Stimulated activated CD8-positive, alpha-beta memory T cell treated with anti-CD3 and anti-CD28 coated beads, Interleukin-7, amount 100 ng/mL, for 48 hours (primary cell): Measurements from ENCODE around the gene ARHGAP15.

Experiments used
- DNase-seq, 2 donors: peaks; one replicate each; pipeline ENCODE4 v3.0.0-alpha.2; 2020; ENCODE audit warnings: low read depth in 1 of 2; ENCODE audit errors: extremely low read depth in 1 of 2

Gene ARHGAP15

DNA sequence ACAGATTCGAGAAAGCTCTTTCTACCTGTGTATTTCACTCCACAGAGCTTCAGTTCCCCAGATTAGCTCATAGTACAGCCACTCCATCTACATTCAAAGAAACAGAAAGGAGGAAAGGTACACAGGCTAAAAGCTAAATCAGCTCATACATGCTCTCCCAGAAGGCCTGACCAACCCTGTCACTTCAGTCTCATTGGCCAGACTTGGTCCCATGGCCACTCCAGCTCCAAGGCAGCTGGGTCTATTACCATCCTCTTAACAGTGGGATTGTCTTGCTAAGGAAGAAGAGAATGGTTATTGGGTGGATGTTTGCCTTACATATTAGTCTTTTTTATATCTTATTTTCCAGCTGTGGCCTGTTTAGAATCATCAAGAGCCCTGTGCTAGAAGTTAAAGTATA is 572.6 kb downstream of the ARHGAP15 start:
- DNase-seq = no peak

- DNase-seq = no peak
Measured at GRCh38 chr2:143702931-143703330, 573.7 kb downstream of the ARHGAP15 start.

GRCh38 chr2:143704451-143705106 is 575.4 kb downstream of the ARHGAP15 start:
- DNase-seq = no peak

GRCh38 chr2:143705108-143705707 is 576.0 kb downstream of the ARHGAP15 start:
- DNase-seq = no peak

GRCh38 chr2:143706354-143706753 is 577.1 kb downstream of the ARHGAP15 start:
- no peak for DNase-seq

- DNase-seq = no peak
Measured at GRCh38 chr2:143708682-143709081, 579.5 kb downstream of the ARHGAP15 start.

DNA sequence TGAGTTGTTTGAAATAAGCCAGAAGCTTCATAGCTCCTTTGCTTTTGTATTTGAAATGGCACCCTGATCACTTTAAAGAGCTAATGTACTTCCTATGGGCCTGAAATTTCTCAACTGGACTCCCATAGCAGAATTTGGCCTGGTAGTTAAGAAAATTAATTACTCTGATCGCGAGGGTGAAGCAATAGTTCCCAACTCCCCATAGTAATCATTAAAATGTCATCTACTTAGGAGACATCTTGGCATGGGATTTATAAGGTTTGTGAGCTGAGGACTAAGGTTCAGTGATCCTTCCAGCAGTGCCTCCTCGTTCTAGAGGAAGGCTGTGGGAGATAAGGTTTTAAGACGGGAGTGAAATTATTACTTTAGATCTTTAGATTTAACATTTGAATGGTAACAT is 581.0 kb downstream of the ARHGAP15 start:
- no peak for DNase-seq

- no peak for DNase-seq
Measured at GRCh38 chr2:143710879-143711278, 581.7 kb downstream of the ARHGAP15 start.

DNA sequence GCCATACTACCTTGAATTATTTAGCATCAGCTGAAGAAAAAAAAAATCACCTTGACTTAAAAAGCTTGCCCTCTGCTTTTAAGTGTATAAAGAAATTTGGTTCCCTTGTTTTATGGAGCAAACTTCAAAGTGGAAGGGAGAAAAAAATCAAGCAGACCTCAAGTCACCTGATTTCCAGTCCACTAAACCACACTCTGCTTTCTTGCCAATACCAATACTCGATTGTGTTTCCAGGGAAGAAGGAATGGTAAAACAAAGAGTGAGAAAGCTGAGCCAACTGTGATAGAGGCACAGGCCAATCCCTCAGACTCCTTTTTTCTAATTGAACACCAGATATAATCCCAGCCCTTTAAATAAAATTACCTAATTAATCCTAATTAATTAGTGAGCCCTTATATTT is 587.3 kb downstream of the ARHGAP15 start:
- DNase-seq = no peak

- no peak for DNase-seq
Measured at GRCh38 chr2:143717053-143717452, 587.8 kb downstream of the ARHGAP15 start.

DNA sequence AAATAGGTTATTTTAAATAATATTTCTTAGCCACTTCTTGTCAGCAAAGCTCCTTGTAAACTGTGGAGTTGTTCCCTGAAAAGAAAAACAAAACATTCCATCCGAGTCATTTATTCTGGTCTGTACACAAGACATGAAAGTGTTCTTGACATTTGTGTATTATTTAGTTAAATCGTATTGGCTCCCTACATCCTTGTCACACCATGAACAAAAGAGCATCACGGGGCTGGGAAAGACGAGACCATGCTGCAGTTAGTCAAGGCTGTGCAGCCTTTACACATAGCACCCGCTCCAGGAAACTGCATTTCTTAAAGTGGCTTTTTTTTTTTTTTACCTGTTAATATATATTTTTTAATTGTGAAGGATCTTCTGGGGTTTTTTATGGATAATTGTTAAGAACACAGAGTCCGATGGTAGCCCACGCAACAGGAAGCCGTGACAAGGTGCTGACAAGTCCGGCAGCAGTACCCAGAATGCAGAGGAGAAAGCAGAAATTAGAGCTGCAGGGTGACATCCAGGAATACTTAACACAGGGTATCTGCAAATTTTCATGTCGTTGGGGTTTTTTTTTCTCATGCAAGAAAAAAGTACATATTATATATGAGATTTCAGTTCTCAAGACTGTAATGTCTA is 588.4 kb downstream of the ARHGAP15 start:
- no peak for DNase-seq

DNA sequence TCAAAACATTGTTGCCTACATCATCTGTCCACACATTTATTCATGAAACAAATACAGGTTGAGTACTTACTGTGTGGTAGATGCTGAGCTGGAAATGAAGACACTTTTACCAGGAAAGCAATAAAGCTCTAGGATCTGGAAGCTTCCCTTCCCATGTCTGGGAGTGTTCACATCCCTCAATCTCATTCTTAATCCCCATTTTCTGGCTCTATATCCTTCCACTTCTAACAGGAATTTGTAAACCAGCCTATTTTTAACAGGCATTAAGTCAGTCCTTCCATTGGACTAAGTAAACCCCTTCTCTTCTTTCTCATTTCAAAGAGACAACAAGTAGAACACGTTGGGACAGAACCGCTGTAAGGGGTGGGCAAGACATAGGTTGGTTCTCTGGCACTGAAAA is 589.5 kb downstream of the ARHGAP15 start:
- no peak for DNase-seq

- DNase-seq = no peak
Measured at GRCh38 chr2:143719406-143719805, 590.2 kb downstream of the ARHGAP15 start.

GRCh38 chr2:143720095-143720664 is 591.0 kb downstream of the ARHGAP15 start:
- no peak for DNase-seq

DNA sequence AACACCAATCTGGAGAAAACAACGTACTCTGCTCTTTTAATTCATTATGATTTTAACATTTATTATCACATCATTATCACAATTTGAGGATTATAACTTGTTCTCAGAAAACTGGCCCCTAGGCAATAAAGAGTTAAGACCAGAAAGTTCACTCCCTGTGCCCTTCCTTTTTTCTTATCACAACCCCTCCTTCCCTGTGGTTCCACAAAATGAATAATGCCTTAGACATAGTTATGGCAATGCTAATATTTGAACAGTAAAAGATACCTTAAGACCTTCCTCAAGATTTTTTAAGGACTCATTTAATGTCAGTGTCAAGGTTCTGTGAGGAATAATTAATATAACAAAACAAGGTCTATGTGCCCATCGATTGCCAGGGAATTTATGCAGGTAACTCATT is 596.2 kb downstream of the ARHGAP15 start:
- DNase-seq = no peak

DNA sequence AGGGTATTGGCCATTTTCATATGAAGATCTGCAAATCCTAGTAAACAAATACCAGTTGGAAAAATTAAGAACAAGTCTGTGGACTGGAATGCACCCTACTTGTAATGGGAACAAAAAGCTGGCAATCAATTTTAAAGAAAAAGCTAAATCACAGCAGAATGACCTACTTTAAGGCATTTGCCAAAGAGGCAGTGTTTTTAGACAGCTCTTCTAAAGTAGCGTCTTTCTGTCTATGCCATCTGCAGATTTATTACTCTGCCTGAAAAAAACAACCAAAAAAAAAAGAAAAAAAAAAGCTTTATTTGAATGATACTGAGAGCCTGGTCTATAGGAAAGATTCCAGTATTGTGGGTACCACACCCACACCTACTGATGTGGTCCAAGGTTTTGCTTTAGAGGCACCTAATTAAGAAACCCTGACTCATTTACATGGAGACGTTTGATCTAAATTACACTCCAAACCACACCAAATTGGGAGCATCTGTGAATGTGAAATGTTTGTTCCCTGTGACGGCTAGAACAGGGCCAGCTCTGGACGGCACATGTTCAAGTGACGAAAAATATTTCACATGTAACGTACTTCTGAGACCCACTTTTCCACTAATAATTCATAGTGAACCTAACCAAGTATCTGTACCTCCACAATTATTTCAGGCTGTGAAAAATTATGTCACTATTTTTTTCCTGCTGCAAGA is 597.1 kb downstream of the ARHGAP15 start:
- no peak for DNase-seq

- no peak for DNase-seq
Measured at GRCh38 chr2:143728498-143728897, 599.3 kb downstream of the ARHGAP15 start.

DNA sequence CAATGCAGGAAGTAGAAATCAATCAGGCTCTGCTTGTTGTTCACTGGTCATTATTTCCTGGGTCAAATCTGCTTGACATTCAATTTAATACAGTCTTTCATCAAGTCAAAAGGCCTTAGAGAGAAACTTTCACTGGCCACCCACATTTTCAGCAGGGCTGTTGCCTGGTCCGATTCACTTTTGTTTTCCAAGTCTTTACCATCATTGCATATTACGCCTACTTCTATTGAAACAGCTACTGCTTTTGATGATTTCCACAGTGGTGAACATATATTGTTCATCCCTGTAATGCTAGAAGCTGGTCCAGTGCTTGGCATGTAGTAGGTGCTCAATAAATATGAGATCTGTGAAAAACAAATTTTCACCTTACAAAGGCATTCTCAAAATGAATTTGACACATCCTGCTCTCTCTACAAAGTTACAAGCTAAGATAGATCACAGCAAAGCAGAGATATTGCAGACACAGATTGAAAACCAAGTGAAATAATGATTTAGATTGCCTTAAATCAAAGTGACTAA is 600.1 kb downstream of the ARHGAP15 start:
- no peak for DNase-seq

DNA sequence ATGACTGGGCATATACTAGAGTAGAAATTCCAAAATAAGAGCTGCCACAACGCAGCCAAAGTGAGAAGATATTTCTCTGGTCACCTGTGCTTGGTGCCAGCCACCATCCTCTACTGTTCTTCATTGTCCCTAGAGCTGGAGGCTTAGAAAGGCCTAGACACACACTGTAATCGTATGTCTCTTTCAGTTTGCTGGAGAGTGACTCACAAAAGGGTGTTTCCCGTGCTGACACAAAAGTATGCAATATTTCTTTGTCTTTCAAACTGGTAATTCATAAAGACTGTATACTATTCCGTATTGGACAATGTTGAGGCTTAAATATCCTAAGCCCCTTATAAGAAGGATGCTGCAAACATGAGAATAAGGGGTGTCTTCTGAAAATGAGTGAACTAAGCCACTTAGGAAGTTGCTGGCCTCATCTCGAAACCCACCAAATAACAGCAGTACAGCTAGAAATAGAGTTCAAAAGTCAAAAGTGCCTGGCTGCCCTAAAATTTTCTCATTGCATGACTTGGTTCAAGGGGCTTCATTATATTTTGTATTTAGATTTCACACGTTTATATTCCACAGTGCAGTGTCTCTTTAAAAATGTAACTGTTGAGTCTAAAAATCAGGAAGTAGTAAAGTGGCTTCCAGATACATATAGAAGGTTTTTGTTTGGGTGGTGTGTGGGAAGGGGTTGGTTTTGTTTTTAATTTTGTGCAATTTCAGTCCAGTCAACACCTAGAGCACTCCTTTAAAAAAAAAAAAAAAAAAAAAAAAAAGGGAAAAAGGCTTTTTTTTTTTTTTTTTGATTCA is 601.1 kb downstream of the ARHGAP15 start:
- DNase-seq = no peak

GRCh38 chr2:143730953-143731260 is 601.7 kb downstream of the ARHGAP15 start:
- DNase-seq = no peak

DNA sequence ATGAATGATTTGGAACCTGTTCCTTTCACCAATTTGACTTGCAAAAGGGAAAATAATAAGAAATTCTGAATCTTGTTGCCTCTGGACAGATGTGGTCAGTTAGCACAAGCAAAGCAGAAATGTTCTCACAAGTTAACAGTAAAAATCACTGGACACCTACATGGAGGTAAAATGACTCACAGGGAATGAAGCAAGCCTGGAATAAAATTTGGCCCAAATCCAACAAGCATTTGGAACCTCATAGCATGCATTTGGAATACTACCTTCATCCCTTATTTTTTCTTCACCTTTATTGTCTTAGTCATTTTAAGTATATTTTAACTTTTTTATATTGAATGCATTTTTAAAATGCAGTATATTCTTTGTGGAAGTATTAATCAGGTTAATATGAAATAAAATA is 602.9 kb downstream of the ARHGAP15 start:
- DNase-seq = no peak
